Stimulated activated CD8-positive, alpha-beta memory T cell treated with anti-CD3 and anti-CD28 coated beads, Interleukin-4, amount 100 ng/mL, for 24 hours (primary cell): ENCODE results near the gene SNRPD1.
"Not testable (repeated sequence)": the region's sequence is repeated elsewhere in the genome, so short reads cannot be mapped to it uniquely, and the experiment has no call there.

Experiments used
- DNase-seq: peaks from one replicate; pipeline ENCODE4 v3.0.0-alpha.2; 2020; ENCODE audit warnings: low read depth

Gene SNRPD1

DNA sequence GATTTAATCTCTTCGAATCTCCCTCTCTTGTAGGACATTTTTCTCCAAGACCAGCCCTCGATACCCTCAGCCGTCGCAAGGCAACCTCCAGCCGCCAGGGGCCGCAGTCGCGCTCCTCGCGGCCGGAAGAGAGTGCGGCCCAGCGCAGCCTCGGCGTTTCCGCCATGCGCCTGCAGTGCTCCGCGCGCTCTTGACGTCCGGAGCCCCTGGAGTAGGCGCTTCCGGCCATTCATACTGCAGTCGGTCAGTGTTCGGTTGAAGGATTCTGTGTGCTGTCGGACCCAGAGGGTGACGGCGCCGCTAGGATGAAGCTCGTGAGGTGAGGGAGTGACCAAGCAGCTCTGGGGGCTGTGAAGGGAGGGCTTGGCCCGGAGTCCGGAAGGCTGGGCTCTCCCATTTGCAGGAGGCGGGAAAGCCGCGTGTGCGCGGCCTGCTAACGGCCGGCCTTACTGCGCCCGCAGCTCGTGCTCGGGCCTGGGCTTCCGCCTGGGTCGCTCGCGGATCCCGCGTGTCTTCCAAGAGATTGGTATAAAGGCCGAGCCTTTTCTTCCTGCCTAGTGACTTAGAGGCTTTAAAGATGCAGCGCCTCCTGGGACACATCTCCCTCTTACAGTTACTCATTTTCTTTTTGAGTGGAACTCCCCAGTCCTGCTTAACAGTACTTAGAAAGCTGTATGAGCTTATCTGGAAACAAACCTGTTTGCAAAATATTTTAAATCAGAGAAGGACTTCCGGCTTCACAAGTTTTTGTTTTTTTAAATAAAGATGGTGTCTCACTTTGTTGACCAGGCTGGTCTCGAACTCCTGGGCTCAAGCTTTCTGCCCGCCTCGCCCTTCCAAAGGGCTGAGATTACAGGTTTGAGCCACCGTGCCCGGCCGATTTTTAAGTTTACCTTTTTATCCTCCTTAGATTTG is at the start of gene SNRPD1:
TSS of gene SNRPD1 (plus strand) at position 190 of the 915 bp plus-strand sequence. CDS start at position 306, 116 bp downstream.
- DNase-seq = peak; percentile 86

DNA sequence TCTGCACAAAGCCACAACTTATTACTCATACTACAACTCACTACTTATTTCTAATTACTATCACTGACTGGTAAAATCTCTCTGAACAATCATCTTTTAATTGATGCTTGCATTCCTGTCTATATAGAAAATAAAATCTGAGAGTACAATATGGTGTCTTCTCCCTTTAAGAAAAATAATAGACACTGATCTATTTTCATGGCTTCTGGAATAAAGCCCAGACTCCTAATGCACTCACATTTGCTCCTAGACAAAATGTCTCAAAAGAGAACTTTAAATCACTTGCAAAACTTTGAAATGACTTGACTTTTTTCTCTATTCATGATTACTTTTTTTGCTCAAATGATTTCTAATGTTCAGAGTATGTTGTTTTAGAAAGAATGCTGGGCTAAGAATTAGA is 40.3 kb upstream of the SNRPD1 start:
- DNase-seq = no peak

DNA sequence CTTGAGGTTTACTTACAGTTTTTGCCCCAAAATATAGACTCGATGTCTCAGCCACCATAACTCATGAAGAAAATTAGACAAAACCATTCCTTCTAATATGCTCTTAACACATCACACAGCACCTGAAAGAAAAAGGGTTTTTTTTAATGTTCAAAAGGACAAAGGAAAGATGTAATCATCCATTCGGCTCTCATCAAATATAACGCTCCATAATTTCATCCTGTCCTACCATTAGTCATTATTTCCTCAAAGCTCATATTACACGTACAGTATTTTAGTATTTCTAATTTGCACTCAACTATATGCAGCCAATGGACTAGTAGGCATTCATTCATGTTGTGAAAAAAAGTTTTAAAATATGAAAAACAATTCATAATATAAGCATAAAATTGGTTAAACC is 36.5 kb upstream of the SNRPD1 start:
- DNase-seq = no peak

DNA sequence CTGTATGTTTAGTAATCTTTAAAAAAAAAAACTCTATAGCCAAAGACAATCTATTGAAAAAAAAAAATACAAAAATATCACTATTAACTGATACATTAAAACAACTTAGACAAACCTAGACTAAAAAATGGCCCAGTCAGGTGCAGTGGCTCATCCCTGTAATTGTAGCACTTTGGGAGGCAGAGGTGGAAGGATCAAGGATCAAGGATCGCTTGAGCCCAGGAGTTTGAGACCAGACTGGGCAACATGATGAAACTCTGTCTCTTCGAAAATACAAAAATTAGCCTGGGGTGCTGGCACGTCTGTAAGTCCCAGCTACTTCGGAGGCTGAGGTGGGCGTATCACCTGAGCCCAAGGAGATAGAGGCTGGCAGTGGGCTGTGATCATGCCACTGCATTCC is 27.7 kb upstream of the SNRPD1 start:
- DNase-seq = no peak

DNA sequence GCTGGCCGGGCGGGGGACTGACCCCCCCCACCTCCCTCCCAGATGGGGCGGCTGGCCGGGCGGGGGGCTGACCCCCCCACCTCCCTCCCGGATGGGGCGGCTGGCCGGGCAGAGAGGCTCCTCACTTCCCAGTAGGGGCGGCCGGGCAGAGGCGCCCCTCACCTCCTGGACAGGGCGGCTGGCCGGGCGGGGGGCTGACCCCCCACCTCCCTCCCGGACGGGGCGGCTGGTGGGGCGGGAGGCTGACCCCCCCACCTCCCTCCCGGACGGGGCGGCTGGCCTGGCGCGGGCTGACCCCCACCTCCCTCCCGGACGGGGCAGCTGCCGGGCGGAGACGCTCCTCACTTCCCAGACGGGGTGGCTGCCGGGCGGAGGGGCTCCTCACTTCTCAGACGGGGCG is 19.8 kb upstream of the SNRPD1 start:
- not testable (repeated sequence) for DNase-seq

DNA sequence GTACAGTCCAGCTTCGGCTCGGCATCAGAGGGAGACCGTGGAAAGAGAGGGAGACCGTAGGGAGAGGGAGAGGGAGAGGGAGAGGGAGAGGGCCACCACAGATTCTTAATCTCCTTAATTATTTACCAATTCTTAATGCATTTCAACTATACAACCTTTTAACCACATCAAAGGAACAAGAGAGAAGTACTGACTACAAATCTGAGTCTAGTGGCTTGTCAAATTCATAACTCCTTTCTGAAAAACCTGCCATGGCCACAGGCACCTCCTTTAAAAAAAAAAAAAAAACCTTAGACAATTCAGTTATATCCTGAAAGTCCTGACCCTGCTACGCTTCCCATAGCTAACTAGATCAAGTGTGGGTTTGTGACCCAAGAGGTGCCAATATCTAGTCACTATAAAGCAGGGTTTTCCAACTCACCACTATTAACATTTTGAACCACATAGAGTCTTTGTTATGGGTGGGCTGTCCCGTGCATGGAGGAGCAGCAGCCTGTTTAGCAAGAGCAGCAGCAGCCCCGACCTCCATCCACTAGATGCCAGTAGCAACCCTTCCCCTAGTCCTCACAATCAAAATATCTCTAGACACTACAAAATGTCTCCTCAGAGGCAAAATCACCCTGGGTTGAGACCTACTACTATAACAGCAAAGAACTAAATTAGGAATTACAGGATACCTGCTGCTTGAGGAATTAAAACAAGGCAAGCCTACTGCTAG is 18.4 kb upstream of the SNRPD1 start:
- DNase-seq = no peak

DNA sequence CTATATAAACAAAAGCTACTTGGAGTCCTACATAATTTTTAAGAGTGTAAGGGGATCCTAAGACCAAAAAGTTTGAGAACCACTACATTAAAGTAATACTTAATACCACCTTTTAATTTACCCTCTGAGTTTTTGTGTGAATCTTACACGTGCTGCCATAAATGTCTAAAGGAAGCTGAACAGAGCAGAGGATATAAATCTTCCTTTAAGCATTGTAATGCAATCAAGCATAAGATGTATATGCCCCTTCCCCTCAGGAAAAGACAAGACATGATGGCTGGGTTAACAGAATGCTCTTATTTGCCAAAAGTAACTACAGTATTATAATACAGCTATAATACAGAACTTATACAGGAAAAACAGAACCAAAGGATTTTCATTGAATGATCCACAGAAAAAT is 14.5 kb upstream of the SNRPD1 start:
- DNase-seq = no peak

DNA sequence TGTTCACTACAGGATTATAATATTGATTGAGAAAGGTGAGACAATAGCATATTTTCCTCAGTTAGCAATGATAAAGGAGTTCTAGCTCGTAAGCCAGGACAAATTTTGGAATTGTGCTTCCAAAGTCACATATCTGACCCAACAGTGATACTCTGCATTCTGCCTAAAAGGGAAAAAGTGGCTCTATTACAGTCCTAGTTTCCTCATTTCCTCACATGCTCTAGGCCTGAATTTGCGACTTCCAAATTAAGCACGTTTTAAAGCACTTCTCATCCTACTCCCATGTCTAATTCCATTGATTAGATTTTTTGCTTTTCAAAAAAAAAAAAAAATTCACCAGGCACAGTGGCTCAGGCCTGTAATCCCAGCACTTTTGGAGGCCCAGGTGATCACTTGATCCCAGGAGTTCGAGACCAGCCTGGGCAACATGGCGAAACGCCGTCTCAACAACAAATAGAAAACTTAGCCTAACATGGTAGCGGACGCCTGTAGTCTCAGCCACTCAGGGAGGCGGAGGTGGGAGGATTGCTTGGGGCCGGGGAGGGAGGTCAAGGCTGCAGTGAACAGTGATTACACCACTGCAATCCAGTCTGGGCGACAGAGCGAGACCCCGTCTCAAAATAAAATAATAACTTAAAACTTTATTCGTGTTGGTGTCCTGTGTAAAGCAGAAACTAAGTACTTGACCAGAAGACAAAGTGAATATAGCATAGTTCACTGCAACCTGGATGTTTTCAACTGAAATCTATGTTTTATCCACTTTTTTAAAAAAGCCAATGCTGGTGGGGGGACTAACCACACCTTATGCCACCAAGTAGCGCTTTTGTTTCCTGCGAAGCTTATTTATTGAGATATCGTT is 13.2 kb upstream of the SNRPD1 start:
- DNase-seq = no peak

DNA sequence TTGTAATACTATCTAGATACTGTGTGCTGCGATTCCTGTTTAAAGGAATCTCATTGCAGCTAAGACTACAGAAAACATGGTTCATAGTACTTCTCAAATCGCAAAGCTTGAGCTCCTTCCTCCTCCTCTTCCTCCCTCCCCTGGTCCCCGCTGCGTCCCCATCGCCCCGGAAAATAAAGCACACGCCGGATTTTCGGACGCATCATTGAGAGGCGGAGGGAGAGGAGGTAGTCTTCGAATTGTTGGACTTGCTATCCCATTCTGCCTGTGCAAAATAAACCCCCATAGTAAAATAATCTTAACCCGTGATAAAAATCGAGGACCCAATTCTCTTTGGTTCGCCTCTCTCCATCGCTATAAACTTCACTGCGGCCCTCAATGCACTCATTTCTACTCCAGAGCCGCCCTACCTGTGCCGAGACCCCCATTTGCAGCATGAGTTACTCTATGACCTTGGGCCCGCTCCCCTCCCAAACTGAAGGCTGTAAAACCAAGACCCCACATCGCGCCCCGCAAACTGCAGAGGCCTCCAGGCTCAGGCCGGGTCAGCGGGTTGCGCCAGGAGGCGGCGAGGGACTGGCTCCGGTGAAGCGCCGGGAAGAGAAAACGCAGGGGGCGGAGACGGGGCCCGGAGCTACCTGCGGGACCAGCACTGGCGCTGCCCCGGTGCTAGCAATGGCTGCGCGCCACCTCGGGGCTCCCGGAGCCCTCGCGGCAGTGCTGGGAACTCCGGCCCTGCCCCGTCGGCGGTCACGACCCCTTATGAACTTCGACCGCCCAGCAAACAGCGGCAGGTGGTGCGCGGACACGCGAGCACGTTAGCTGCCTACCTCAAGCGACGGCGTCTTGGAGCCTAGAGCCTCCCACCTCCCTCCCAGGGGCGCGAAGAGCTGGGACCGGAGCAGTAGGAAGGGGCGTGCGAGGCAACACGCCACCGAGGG is 12.3 kb upstream of the SNRPD1 start:
- no peak for DNase-seq

DNA sequence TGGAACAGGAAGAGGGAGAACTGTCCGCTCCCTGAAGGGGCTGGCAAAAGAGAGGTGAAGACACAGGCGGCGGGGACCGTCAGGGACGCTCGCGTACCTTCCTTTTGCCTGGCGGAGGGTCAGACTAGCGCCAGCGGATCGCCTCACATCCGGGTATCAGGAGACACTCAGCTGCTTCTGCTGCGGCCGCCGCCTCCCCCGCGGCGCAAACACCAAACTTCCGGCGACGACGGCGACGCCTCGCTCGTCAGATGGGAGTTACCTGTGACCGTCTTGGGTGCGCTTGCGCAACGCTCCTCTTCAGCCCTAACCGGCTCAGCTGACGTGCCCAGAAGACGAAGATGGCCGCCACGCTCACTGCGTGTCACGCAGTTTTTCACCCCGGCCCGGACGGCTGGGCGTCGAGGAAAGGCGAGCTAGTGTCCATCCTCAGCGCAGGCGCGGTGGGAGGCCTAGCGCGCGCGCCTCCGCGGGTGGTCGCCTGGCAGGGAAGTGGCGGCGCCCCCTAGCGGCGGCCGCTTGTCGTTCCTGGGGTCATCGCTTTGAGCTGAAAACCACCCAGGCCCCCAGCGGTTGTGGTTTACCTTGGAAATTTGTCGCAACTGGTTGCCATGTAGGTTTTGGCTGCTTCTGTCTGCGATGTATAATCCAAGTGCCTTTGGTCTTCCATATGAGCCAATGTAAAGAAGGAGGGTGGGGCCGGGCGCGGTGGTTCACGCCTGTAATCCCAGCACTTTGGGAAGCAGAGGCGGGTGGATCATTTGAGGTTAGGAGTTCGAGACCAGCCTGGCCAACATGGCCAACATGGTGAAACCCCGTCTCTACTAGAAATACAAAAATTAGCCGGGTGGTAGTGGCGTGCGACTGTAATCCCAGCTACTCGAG is 11.3 kb upstream of the SNRPD1 start, which contains the start of gene ESCO1:
TSS of gene ESCO1 (minus strand) at position 179 of the 885 bp plus-strand sequence. CDS start 25,861 bp downstream, outside the sequence.
- DNase-seq = peak; percentile 88

DNA sequence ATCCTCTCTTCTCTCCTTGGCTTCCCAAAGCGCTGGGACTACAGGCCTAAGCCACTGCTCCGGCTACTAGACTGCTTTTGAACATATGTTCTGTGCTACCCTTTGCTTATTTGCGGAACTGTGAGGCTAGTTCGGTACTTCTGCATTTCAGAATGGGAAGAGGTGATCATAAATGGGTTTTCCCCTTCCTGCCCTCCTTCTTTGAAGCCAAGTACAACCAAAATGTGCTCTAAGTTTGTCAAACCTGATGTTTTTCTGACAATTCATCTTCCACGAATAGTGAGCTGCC is 9.9 kb upstream of the SNRPD1 start:
- no peak for DNase-seq

DNA sequence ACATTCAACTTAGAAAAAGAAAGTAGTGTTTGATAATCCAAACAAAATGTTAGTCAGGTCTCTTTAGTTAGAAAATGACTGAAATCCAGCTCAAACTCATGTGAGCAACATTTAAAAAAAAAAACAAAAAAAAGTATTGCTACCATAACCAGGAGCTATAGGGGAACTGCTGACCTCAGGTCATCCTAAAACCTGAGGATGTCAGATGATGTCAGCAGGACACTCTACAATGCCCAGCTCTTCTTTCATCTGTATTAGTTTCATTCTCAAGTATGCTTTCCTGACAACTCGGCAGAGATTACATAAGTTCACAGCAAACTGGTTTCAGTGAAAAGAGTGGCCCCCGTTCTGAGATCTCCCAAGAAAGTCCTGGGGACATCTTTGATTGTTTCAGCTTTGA is 7.4 kb upstream of the SNRPD1 start:
- DNase-seq = no peak

DNA sequence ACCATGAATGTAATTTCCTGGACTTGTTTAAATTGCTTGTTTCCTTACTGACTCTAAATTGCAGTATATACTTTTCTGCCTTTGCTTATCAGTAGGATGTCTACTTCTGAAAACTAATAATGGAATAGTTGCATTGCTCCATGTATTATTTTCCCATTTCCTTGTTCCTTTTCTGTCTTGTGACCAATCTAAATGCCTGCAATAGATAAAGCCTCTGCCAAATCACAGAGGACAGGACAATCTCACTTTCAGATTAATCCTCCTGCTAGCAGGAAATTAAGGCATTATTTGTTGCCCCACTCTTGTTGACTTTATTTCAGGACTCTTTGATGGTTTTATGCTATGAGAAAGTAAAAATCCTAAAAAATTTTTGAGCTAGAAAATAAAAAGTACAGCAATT is 6.9 kb upstream of the SNRPD1 start:
- no peak for DNase-seq

DNA sequence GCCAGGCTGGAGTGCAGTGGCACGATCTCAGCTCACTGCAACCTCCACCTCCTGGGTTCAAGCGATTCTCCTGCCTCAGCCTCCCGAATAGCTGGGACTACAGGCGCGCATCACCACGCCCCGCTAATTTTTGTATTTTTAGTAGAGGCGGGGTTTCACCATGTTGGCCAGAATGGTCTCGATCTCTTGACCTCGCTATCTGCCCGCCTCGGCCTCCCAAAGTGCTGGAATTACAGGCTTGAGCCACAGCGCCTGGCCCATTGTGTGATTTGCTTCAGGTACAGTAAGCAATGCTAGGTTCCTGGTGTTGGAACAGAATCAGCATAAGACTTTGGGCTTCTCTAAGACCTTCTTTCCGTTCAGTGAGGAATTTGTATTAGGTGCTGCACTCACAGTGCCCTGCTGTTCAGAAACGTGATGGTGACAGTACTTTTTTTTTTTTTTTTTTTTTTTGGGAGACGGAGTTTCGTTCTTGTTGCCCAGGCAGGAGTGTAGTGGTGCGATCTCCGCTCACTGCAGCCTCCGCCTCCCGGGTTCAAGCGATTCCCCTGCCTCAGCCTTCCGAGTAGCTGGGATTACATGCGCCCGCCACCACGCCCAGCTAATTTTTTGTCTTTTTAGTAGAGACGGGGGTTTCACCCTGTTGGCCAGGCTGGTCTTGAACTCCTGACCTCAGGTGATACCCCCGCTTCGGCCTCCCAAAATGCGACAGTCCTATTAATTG is 551 bp upstream of the SNRPD1 start:
- DNase-seq = not testable (repeated sequence)

DNA sequence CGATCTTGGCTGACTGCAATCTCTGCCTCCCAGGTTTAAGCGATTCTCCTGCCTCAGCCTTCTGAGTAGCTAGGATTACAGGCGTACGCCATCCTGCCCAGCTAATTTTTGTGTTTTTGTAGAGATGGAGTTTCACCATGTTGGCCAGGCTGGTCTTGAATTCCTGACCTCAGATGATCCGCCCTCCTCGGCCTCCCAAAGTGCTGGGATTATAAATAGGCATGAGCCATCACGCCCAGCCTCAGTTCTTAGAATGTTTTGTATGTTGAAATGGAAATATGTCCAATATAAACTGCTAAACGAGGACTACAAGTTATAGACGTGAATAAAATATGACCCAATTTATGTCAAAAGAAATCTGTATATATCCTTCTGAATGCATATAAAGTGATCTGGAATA is 9.5 kb downstream of the SNRPD1 start:
- DNase-seq = not testable (repeated sequence)

DNA sequence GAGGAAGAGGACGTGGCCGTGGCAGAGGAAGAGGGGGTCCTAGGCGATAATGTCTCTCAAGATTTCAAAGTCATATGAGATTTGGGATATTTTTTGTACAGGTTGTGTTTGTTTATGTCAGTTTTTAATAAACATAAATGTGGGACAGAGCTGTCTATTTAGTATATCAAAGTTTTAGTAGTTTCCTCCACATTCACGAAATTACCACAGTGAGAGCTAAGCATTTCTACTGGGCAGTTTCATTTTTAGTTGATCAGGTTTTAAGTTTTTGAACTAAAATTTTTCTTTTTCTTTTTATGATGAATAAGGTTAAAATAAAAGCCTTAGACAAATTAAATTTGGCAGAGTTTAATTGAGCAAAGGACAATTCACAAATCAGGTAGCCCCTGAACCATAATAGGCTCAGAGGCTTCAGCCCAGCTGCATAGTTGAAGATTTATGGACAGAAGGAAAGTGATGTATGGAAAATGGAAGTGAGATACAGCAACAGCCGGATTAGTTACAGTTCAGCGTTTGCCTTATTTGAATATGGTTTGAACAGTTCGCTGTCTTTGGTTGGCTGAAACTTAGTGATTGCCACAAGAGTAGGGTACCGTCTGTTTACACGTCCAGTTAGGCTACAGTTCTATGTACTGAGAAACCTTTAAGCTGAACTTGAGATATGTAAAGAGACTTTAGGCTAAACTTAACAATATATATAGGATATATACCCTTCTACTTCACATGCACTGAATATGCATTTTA is 17.1 kb downstream of the SNRPD1 start:
- no peak for DNase-seq

DNA sequence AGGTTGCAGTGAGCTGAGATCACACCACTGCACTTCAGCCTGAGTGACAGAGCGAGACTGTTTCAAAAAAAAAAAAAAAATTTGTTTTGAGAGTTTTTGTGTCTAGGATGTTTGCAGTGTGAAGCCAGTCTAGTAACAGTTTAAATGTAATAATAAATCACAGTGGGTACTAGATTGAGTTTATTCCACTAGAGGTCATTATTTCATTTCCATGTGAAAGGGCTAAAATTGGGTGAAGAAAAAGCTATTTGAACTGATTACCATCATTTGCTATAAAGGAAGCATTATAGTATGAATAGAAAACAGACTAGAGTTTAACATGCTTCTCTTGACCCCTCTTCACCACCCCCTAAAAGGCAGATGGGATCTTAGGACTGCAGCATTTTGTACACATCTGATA is 20.3 kb downstream of the SNRPD1 start:
- no peak for DNase-seq

DNA sequence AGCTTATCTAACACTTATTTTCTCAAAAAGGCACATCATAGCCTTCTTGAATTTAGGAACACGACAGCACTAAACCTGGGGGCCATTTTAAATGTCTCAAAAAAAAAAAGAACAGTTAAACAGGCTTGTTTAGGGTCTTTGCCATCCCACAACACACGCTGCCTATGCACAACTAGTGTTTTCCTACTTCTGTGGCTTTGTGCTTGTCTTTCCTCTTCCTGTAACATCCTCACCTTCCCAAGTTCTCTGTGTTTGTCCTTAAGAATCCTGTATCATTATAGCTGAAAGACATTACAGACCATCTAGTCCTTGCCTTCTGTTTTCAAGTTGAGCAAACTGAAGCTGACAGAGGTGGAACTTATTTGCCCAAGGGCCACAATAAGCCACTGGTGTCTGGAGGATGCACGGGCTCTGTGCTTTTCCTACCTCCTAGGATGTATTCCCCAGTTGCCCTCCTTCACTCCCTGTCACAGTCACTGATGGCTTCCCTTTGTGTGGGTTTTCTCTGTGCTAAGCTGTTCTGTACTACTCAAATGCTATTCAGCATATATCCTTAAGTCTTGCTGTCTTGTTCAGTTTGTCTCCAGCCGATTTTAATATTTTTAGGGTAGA is 22.6 kb downstream of the SNRPD1 start:
- no peak for DNase-seq
